HG03066 (cell line): ENCODE data around the gene NPC2.
A peak's percentile ranks its signal among the peaks of the same experiment; 100 is the strongest.

Source experiments
- ATAC-seq: cut with Tn5 transposase; IDR thresholded peaks from one replicate; pipeline ENCODE4 v1.9.1; 2021; ENCODE audit warnings: low read depth; ENCODE audit not compliant: unreplicated experiment

NPC2 gene

GRCh38 chr14:74503938-74504335 lies 10.8 kb upstream of the NPC2 start:
- ATAC-seq = no peak

GRCh38 chr14:74503291-74503937 lies 10.3 kb upstream of the NPC2 start:
- ATAC-seq = no peak

GRCh38 chr14:74502236-74503019 lies 9.3 kb upstream of the NPC2 start:
- ATAC-seq = no peak

DNA sequence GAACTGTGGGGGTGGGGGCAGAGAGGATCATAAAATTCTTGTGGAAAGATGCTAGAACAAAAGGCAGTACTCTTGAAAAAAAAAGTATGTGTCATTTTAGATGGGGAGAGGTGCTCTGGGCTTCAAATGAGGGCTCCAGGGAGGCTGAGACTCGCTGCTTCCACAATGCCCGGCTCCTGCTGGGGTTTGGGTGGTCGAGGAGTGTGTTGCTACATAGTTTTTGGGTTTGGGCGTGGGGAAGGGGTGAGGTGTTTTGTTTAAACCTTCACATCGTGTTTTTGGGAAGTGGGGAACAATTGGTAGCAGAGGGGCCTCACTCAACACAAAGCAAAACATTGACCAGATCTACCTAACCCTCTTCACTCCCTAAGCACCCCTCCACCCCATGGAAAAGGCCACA lies 8.6 kb upstream of the NPC2 start:
- no peak for ATAC-seq

GRCh38 chr14:74501135-74501614 lies 8.1 kb upstream of the NPC2 start:
- ATAC-seq = no peak

DNA sequence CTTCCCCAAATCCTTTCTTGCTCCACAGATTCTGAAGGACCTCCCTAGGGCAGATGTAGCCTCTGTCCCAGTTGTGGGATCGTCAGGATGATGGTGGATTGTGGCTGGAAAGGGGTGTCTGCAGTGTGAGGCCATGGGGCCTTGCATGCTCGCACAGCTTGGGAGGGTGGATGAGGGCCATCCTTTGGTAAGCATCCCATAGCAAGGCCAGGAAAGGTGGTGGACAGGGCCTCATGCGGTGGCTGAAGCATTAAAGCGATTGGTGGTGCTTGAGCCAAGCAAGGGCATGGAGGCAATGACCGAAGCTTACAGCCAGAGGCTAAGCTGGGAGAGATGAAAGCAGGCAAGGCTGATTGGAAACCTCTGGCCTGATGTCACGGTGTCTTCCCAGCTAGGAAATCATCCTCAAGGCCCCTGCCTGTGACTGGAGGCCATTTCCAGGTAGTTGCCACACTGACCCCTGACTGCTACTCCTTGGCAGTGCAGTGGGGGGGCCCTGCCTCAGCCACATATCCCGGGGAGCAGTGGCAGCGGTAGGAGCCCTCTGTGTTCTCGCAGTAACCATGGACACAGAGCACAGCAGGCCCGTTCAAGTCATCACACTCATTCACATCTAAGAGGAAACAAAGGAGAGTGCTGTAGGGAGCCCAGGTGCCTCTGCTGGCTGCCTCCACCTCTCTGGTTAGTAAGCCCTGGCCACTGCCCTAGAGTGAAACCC lies 7.5 kb upstream of the NPC2 start:
- no peak for ATAC-seq

GRCh38 chr14:74495356-74495755 lies 2.3 kb upstream of the NPC2 start:
- no peak for ATAC-seq

GRCh38 chr14:74493343-74494261 lies 497 bp upstream of the NPC2 start, which contains the start of gene ISCA2:
ISCA2 (plus strand) TSS chr14:74493765; CDS start chr14:74493775, 10 bp downstream.
- ATAC-seq = peak; percentile 85

DNA sequence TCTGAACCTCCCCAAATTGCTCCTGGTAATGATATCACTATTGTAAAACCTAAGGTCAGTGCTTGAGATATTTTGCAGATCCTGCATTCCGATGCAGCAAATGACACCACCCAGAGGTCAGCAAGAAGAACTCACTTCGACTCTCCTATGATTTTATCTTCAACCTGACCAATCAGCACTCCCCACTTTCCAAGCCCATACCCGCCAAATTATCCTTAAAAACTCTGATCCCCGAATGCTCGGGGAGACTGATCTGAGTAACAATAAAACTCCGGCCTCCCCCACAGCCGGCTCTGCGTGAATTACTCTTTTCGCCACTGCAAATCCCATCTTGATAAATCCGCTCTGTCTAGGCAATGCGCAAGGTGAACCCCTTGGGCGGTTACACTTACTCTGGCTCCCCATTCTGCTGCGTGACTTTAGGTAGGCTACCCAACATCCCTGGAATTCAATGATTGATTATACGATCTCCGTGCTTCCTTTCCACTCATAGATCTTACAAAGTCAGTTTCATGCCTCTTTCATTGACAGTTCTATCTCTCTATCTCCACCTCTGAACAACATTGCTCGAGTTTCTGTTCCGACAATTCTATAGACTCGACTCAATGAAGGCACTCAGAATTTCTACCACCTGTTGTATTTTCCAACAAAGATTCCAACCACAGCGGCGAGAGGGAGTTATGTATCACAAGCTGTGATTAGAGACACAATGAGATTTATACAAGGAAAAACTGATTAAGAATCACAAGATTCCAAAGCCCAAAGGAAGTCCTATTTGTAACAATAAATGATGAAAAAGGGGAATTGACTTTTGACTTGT lies 939 bp downstream of the NPC2 start:
- no peak for ATAC-seq

DNA sequence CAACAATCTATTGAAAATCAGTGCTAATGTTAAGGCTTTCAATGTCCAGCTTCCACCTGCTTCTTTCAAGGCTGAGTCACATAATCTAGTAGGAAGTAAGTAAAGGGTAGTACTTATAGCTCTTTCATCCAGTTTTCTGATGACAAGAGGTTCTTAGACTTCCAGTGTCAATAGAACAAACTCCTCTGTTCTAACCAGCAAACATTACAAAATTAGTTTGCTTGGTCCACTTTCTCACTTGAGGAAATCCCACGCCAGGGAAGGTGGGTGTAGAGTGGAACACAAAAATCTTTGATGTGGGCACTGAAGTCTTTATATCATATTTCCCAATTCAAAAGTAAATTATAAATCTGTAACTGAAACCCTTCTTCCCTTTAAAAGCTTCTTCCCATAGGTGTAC lies 2.6 kb downstream of the NPC2 start:
- ATAC-seq = no peak

GRCh38 chr14:74488786-74489397 lies 4.2 kb downstream of the NPC2 start:
- no peak for ATAC-seq

GRCh38 chr14:74486164-74486563 lies 6.9 kb downstream of the NPC2 start:
- no peak for ATAC-seq

GRCh38 chr14:74483321-74483720 lies 9.8 kb downstream of the NPC2 start:
- ATAC-seq = no peak

- no peak for ATAC-seq
These were observed 10.5 kb downstream of the NPC2 start for GRCh38 chr14:74482571-74482970.

DNA sequence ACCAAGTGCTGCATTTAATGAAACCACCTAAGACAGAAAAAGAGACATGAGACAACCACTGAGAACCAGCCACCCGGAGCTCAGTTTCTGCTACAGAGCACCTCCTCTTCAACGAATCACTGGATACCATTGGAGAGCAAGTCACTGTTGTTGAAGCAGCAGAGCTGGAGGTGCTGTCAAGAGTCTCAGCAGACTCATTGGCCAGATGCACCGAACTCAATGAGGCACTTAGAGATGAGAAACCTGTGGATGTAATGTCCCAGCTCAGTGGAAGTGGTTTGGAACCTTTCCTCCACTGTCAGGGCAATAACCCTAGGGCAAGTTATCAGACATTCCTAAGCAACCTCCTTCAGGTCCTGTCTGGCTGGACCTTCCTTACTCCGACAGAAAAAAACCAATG lies 13.1 kb downstream of the NPC2 start:
- no peak for ATAC-seq

DNA sequence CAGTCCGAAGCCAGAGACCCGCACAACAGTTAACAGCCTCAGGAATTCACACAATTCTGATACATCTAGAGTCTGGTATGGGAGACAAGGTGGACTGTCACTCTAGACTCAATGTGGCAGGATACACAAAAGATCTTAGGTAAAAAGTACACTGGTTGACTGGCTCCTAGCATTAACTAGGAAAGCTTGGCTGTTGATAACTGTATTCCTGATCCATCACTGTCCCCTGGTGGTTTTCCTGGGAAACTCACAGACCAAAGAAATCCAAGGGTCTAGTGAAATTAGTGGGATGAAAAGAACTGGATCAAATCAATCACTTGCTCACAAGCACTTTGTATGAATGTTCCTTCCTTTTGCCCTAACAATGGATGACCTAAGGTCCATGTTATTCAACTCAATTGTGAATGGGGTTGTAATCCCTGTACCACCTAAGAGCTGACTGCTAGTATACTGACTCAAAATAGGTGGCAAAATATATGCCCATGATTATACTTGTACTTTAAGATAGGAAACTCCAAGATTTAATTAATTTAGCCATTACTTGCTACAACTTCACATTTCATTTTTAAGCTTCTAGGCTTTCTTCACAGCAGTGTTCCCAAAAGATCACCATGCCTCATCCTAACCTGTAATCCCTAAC lies 14.0 kb downstream of the NPC2 start:
- ATAC-seq = no peak

DNA sequence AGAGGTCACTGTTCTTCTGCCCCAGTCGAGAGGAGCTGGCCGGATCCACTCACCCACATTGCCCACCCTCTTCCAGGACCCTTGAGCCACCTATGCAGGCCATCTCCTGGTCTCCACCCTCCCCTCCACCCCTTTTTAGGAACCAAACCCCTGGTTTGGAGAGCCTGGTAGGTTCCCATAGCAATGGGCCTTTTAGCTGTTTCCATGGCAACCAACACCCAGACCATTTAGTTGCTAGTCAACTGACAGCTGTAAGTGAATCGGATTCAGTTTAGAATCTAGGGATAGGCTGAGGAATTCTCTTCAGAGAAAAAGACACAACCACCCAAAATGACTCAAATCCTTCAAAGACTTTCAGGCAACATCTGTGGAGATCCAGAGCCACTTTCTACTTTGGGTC lies 16.5 kb downstream of the NPC2 start:
- ATAC-seq = no peak

- no peak for ATAC-seq
These were observed 17.0 kb downstream of the NPC2 start for GRCh38 chr14:74476107-74476506.

DNA sequence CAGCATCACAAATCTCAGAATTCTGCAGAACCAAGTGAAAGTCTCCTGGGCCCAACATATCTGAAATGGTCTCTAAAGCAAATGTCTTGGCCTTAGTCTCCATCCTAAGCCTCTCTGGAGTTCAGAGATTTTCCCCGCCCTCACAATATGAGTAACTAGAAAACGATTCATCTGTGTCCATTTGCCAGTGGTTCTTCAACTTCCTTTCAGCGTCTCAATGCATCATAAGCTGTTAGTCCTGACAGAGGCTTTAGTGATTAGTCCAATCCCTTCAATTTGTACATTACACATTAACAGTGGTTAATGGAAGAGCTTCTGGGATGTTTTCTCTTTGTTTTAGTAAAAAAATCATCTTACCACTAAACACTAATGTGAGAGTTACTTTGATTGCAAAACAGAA lies 17.4 kb downstream of the NPC2 start:
- no peak for ATAC-seq
